SKM-1 treated with dmso at 0.1 percent for 144 hours (cell line): ENCODE data around the gene SPATA31D3.
"Not testable (repeated sequence)": the region's sequence is repeated elsewhere in the genome, so short reads cannot be mapped to it uniquely, and the experiment has no call there.

Experiments
- DNase-seq: peaks from one replicate; lab custom pipeline; 2025; ENCODE audit not compliant: unreplicated experiment; lab: John Stamatoyannopoulos, UW

Gene SPATA31D3

GRCh38 chr9:81943393-81943792 is at the start of gene SPATA31D3:
TSS of gene SPATA31D3 (plus strand) at chr9:81943500. CDS start at chr9:81943586, 86 bp downstream.
- DNase-seq = not testable (repeated sequence)

GRCh38 chr9:81893929-81894328 is 49.4 kb upstream of the SPATA31D3 start:
- no peak for DNase-seq

GRCh38 chr9:81894891-81895290 is 48.4 kb upstream of the SPATA31D3 start:
- no peak for DNase-seq

- no peak for DNase-seq
Measured at GRCh38 chr9:81896070-81896469, 47.2 kb upstream of the SPATA31D3 start.

GRCh38 chr9:81898851-81899250 is 44.4 kb upstream of the SPATA31D3 start:
- no peak for DNase-seq

GRCh38 chr9:81902196-81902595 is 41.1 kb upstream of the SPATA31D3 start:
- DNase-seq = no peak

GRCh38 chr9:81902626-81903025 is 40.7 kb upstream of the SPATA31D3 start:
- DNase-seq = no peak

- DNase-seq = no peak
Measured at GRCh38 chr9:81906671-81907070, 36.6 kb upstream of the SPATA31D3 start.

- no peak for DNase-seq
Measured at GRCh38 chr9:81912135-81912534, 31.2 kb upstream of the SPATA31D3 start.

GRCh38 chr9:81915801-81916505 is 27.3 kb upstream of the SPATA31D3 start:
- DNase-seq = no peak

- not testable (repeated sequence) for DNase-seq
Measured at GRCh38 chr9:81918507-81918906, 24.8 kb upstream of the SPATA31D3 start.

GRCh38 chr9:81928305-81928704 is 15.0 kb upstream of the SPATA31D3 start, which contains the start of gene SPATA31D4:
TSS of gene SPATA31D4 (plus strand) at chr9:81928428. CDS start at chr9:81928514, 86 bp downstream.
- DNase-seq = not testable (repeated sequence)

GRCh38 chr9:81930147-81930546 is 13.2 kb upstream of the SPATA31D3 start:
- not testable (repeated sequence) for DNase-seq

- not testable (repeated sequence) for DNase-seq
Measured at GRCh38 chr9:81933547-81933946, 9.8 kb upstream of the SPATA31D3 start.

- DNase-seq = not testable (repeated sequence)
Measured at GRCh38 chr9:81948650-81949049, 5.3 kb downstream of the SPATA31D3 start.

GRCh38 chr9:81953096-81953495 is 9.8 kb downstream of the SPATA31D3 start:
- no peak for DNase-seq

- no peak for DNase-seq
Measured at GRCh38 chr9:81955625-81956024, 12.3 kb downstream of the SPATA31D3 start.

- no peak for DNase-seq
Measured at GRCh38 chr9:81964218-81965171, 21.2 kb downstream of the SPATA31D3 start.

- DNase-seq = no peak
Measured at GRCh38 chr9:81968026-81968425, 24.7 kb downstream of the SPATA31D3 start.

- DNase-seq = no peak
Measured at GRCh38 chr9:81969971-81970370, 26.7 kb downstream of the SPATA31D3 start.

GRCh38 chr9:81971727-81972126 is 28.4 kb downstream of the SPATA31D3 start:
- DNase-seq = no peak

GRCh38 chr9:81974764-81975163 is 31.5 kb downstream of the SPATA31D3 start:
- DNase-seq = no peak
